ENCODE results near the gene EP400. TPM values are rescaled to one million over a fixed set of nuclear protein-coding genes. Genes with fewer than 3 reads are reported as not detected.

The EP400 gene
- total RNA-seq, 1 experiment from 2014 or later, result 61.7 TPM

DNA sequence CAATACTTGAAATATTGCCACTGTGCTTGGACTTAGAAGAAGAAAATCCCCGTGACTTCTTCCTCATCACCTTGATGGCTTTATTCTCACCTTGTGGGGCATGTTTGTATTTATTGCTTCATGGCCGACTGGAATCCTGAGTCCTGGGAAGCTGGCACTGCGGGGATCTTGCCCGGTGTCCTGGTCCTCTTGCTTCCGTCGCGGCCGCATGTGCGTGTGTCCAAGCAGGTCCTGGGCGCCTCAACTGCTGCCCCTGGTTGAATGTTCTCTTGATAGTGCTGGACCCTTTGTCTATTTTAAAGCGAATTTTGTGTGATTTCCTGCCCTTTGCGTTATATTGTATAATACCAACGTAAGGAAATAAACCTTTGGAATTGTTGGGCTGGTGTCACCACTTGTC lies 27.0 kb upstream of the EP400 start:
- Histone ChIP-seq H2BK5ac (ENCODE audit: insufficient read length, low read length) (no peak overlapping the region), H2BK15ac (ENCODE audit: low read depth, low read length) (no peak overlapping the region), H3K18ac (ENCODE audit: insufficient read length, low read depth, low read length) (no peak overlapping the region), H3K27ac (ENCODE audit: insufficient read length, low read depth, low read length) (no peak overlapping the region), H3K27me3 (ENCODE audit: insufficient read depth, low read length) (no peaks in the 10 kb centered on the region), H4K8ac (replicated peaks; ENCODE audit: insufficient read length, low read depth, low read length) (no peak overlapping the region), H4K5ac (ENCODE audit: insufficient read length, low read depth, low read length) (no peak overlapping the region), H3K9ac (ENCODE audit: extremely low read depth, insufficient read length, low read length) (no peak overlapping the region), H3K56ac (ENCODE audit: insufficient read length, low read depth, low read length) (no peak overlapping the region), H2AK5ac (ENCODE audit: insufficient read length, low read length) (no peak overlapping the region), H2BK120ac (ENCODE audit: low read depth, low read length, poor library complexity, severe bottlenecking) (no peak overlapping the region), H2BK20ac (ENCODE audit: low read depth, low read length, poor library complexity, severe bottlenecking) (no peak overlapping the region), H3T11ph (ENCODE audit: low read length) (no peak overlapping the region), H3K79me1 (ENCODE audit: insufficient read depth, low read depth, low read length, poor library complexity, severe bottlenecking) (no peaks in the 10 kb centered on the region), H3K9me3 (ENCODE audit: control insufficient read depth, low read depth, low read length) (no peaks in the 10 kb centered on the region), H3K79me2 (ENCODE audit: insufficient read depth, low read length) (no peaks in the 10 kb centered on the region), H2BK12ac (ENCODE audit: insufficient read length, low read depth, low read length) (no peak overlapping the region), H3K4me2 (ENCODE audit: insufficient read depth, insufficient read length, low read length) (no peak overlapping the region), H3K23me2 (ENCODE audit: insufficient read length, low read depth, low read length, poor library complexity, severe bottlenecking) (no peaks in the 10 kb centered on the region), H2AFZ (ENCODE audit: low read length) (no peak overlapping the region), H3K14ac (ENCODE audit: insufficient read depth, low read length) (no peak overlapping the region), H3K4ac (ENCODE audit: low read depth, low read length) (no peak overlapping the region), H3K4me1 (ENCODE audit: insufficient read depth, low read length) (no peaks in the 10 kb centered on the region), H4K20me1 (ENCODE audit: control insufficient read depth, insufficient read depth, insufficient read length) (no peaks in the 10 kb centered on the region), H3K23ac (ENCODE audit: insufficient read length, low read depth, low read length) (no peak overlapping the region), H4K91ac (ENCODE audit: insufficient read length, low read depth, low read length) (no peak overlapping the region)
- Mint-ChIP-seq H3K4me3 (no peak overlapping the region), H3K27me3 (ENCODE audit: low read depth) (peaks cover 2% of the 10 kb centered on the region), H3K9me3 (peaks cover 4 to 10% of the 10 kb centered on the region in 2 experiments; a peak in 3 of 5 replicates), H3K4me1 (peaks cover 0 to under 1% of the 10 kb centered on the region in 2 experiments; a peak in 2 of 4 replicates), H3K27ac (peak overlapping the region in 1 of 3 experiments; percentile 58; a peak in 2 of 7 replicates), H3K36me3 (ENCODE audit: insufficient read depth in 1 of 3, low read depth in 3 of 3) (peaks cover 8 to 32% (median 27%) of the 10 kb centered on the region in 3 experiments)
- DNase-seq, result no peak
- WGBS (ENCODE audit: extremely low coverage, insufficient read length, low lambda C conversion rate), result no CpG with 5 or more reads among the region's 13 CpGs
- TF ChIP-seq, protein P1, sequence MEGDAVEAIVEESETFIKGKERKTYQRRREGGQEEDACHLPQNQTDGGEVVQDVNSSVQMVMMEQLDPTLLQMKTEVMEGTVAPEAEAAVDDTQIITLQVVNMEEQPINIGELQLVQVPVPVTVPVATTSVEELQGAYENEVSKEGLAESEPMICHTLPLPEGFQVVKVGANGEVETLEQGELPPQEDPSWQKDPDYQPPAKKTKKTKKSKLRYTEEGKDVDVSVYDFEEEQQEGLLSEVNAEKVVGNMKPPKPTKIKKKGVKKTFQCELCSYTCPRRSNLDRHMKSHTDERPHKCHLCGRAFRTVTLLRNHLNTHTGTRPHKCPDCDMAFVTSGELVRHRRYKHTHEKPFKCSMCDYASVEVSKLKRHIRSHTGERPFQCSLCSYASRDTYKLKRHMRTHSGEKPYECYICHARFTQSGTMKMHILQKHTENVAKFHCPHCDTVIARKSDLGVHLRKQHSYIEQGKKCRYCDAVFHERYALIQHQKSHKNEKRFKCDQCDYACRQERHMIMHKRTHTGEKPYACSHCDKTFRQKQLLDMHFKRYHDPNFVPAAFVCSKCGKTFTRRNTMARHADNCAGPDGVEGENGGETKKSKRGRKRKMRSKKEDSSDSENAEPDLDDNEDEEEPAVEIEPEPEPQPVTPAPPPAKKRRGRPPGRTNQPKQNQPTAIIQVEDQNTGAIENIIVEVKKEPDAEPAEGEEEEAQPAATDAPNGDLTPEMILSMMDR (conservative IDR thresholded peaks at IDR 0.05), result no peak
